ENCODE measurements around the gene KIF26B.

Gene KIF26B

DNA sequence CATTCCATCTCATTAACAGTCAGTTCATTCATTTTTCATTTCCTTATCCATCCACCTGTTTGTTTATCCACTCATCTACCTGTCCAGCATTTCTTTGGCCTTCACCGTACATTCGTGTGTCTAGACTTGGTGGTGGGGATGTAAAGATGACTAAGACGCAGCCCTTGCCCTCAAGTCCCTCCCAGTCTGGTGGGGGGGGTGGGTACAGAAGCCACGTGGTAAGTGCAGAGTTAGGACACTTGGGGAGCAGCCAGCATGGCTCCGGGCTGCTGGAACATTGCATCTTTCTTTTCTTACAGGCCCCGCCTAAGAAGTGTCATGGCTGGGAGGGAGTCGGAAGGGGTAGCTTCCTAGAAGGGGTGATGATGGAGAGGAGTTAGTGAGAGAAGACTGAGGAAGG lies 17.2 kb downstream of the KIF26B start:
- no peak for DNase-seq (ENCODE audit: low read depth in 2 of 2)

DNA sequence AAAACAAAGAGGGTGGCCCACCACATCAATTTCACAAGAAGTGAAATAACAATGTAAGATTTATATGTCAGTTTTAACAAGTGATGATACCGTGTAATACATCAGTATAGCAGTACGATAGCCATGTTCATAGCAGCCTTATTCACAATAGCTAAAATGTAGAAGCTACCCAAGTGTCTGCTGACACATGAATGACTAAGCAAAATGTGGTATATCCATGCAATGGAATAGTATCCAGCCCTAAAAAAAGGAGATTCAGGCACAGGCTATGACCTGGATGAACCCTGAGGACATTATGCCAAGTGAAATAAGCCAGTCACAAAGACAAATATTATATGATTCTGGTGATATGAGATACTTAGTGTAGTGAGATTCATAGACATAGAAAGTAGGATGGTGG lies 18.0 kb downstream of the KIF26B start:
- DNase-seq (ENCODE audit: low read depth in 2 of 2): no peak

DNA sequence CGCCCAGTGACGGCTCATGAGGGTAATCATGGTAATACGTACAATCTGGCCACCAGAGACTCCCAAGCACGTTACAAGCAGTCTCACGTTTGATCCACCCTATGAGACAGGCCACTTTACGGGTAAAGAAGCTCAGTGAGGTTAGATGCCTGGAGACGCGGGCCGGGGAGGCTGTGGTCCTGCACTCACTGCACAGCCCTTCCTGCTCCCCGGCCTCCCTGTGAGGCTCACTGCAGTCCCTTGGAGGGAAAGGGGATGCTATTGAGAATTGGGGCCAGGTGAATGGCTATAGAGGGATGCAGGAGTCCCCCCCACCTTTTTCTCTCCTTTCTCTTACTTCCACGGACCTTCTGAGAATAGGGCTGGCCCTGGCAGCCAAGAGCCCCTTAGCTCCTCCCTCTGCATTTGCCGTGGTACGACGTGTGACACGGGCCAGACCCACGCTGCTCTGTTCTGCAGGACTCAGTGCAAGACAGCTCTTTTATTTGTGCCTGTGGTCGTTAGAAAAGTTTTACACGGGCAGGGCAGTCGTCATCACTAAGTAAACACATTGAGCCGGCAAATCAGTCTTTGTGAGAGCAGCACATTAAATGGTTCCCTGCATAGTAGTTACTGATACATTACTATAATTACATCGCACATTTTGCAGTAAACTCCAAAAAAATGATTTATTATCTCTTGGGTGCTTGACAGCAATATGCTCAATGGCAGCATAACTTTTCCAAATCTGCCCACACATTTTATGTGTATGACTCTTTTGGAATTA lies 18.8 kb downstream of the KIF26B start:
- DNase-seq (ENCODE audit: low read depth in 2 of 2): no peak

DNA sequence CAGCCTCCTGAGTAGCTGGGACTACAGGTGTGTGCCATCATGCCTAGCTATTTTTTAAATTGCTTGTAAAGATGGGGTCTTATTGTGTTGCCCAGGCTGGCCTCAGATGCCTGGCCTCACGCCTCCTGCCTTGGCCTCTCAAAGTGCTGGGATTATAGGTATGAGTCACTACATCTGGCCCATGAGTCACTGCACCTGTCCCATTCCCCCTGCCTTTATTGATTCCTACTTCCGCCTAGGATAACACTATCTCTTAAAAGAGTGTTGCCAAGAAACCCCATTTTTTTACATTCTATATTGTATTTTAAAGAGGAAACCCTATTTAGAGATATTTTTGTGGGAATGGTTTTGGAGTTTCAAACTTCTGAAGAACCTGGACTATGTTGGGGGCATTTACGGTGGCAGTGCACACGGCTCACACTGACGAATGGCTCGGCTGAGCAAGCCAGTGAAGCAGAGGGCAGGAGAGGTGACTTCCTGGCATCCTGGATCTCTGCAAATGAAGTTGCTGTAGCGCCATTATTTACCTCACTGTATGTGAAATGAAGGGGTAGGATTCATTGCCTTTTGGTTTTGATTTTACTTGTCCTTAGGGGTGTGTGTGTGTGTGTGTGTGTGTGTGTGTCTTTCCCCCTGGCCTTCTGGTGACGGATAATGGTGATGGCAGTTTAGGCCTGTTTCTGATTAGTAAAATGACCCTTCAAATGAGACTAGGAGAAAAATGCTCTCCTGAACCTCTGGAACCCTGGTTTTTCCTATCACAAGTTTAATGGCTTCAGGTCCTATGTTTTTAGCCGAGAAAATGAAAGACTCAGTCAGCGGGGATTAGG lies 22.5 kb downstream of the KIF26B start:
- no peak for DNase-seq (ENCODE audit: low read depth in 2 of 2)

DNA sequence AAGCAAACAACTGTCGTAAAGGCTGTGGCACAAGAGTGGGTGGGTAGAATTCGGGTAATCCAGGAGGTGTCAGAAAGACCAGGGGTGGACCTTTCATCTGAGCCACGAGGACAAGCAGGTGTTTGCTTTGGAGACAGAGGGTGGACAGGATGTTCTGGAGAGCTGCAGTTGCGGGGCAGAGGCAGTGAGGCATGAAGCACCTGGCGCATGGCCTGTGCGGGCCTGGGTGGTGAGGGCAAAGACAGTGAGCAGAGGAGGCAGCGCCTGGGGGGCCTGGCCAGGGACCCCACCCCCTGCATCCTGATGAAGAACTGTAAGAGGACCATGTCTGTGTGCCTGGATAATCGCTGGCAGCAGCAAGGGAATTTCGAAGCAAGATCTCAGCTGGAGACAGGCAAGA lies 24.9 kb downstream of the KIF26B start:
- no peak for DNase-seq (ENCODE audit: low read depth in 2 of 2)

DNA sequence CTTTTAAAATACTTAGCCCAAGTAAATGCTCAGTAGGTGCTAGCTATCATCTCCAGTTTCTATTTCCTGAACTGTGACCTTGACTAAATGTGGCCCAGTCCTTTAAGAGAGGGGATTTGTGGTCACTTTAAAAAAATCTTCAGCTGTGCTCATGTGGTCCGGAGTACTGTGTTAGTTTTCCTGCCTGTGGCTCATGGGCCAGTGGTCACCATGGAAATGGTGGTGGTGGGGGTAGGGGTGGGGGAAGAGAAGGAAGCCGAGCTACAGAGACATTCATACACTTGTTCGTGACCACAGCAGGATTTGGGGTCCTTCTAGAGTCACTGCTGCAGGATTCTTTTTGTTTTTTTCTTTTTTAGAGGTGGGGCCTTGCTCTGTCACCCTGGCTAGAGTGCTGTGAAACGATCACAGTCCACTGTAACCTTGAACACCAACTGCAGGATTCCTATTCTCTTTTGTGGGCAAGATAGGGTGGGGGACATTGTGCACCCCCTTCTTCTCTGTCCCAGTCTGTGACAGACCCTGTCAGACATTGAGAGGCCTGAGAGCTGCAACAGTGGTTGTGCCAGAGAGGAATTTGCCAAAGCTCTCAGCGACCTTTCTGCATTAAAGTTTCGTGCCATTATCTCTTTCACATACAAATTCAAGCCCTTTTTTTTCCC lies 25.8 kb downstream of the KIF26B start:
- DNase-seq (ENCODE audit: low read depth in 2 of 2): no peak

DNA sequence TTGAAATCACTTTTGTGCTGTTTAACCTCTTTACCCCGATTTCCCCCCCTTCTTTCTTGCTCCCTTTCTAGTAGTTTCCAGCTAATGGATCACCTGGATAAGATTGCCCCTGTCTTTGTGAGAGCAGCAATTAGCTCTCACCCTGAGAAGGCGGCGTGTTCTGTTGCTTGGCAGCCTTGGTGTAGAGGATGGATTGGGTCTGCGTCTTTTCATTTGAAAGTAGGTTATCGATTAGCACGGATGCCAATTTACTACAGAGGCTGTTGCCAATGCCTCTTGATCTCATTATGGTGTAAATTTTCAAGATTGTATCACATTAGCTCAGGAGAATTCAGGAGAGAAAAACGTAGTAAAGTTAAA lies 26.4 kb downstream of the KIF26B start:
- DNase-seq (ENCODE audit: low read depth in 2 of 2): no peak

DNA sequence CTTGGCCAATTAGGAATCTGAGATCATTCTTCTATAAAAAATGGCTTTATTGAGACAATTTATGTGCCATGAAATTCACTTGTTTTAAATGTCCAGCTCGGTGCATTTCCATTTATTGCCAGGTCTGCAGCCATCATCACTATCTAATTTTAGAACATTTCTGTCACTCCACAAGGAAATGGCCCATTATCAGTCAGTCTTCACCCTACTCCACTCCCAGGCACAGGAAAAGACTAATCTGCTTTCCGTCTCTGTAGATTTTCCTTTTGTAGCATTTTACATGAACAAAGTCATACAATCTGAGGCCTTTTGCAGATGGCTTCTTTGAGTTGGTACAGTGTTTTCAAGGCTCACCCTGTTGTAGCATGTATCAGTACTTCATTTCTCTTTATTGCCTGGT lies 27.2 kb downstream of the KIF26B start:
- no peak for DNase-seq (ENCODE audit: low read depth in 2 of 2)

DNA sequence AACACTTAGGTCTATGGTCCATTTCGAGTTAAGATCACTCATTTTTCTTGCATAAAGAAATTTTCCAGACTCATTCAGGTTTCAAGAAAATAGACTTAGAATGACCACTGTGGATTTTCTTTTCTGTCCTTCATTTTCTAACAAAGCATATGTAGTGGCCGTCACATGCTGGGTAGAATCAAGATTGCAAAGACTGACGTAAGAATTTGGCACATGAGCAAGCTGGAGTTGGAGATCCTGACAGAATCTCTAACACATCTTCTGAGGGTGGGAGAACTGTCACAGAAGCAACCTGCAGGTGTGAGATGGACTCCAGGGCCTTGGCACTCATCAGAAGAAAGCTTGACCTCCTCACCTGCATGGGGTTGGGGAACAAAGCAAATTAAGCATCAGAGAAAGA lies 28.6 kb downstream of the KIF26B start:
- DNase-seq (ENCODE audit: low read depth in 2 of 2): no peak

DNA sequence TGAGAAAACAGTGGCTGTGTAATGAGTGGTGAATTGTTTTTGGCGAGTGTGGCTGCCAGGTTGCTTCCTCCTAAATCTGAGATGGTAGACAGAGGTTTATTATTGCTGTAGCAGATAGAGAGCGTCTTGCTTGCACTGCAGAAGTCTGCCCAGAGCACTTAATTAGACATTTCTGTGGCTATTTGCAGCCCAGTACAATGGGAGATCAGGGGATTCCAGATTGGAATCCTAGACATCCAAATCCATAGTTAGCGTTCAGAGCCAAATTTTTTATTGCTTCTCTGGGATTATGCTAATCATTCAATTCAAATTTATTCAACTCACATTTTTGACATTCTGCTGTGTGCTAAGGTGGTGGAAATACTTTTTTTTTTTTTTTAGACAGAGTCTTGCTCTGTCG lies 30.0 kb downstream of the KIF26B start:
- DNase-seq (ENCODE audit: low read depth in 2 of 2): no peak

DNA sequence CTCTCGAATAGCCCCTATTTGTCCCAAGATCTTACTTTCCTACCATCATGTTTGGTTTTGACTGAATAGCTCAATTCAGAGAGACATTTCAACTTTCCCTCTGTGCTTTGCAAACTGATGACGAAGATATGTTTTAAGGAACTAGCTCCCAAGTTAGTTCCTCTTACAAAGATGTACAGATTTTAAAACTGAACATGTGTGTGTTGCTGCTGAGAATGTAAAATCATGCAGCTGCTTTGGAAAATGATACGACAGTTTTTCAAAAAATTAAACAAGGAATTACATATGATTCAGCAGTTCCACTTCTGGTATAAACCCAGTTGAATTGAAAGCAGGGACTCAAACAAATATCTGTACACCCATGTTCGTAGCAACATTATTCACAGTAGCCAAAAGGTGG lies 33.6 kb downstream of the KIF26B start:
- DNase-seq (ENCODE audit: low read depth in 2 of 2): no peak

DNA sequence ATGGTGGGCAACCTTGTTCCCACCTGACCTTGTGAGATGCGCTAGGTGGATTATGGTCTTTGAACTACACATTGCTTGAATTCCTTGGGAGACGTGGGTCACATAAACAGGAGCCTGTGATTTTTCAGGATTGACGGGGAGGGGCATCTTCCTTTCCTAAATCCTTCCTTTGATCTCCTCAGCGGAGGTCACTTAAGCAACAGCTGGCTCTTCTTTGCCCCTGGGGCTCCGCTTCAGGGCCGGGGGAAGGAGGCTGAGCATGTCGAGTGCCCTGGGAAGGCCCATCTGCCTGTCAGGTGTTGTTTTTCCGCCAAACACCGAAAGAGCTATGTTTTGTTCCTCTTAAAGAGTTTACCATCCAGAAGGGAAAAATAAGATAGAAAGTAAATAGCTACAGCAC lies 40.6 kb downstream of the KIF26B start:
- no peak for DNase-seq (ENCODE audit: low read depth in 2 of 2)

DNA sequence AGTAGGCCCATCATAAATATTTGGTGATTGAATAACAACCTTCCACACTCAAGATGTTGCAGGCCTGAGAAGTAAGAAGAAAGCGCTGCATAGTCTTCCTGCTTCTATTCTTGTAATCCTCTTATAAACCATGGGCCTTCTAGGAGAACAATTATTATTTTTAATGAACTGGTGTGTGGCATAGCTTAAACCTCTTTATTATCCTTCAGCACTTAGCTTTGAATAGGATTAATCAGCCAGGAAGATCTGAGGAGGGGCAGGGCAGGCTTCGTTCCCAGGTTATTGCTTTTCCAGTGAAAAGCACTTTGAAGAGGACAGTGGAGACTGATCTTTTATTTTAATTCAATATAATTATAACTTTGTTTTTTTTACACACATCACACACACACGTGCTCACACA lies 42.3 kb downstream of the KIF26B start:
- no peak for DNase-seq (ENCODE audit: low read depth in 2 of 2)

DNA sequence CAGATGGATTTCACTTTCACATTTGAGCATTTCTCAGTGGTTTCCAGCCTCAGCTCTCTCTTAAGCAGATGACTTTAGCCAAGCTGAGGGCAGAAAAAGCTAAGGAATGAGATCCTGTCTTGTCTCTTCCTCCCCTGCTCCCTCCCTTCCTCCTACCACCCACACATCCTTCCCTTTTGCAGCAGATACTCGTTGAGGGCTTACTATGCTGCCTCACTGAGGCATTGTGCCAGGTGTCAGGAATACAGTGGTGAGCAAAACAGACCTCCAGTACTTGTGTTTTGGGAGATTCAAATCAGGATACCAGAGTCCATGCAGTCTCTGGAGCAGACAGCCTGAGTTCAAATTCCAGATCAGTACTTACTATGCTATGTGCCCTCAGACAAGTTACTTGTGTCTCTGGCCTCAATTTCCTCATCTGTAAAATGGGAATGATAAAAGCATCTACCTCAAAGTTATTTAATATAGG lies 43.2 kb downstream of the KIF26B start:
- no peak for DNase-seq (ENCODE audit: low read depth in 2 of 2)

DNA sequence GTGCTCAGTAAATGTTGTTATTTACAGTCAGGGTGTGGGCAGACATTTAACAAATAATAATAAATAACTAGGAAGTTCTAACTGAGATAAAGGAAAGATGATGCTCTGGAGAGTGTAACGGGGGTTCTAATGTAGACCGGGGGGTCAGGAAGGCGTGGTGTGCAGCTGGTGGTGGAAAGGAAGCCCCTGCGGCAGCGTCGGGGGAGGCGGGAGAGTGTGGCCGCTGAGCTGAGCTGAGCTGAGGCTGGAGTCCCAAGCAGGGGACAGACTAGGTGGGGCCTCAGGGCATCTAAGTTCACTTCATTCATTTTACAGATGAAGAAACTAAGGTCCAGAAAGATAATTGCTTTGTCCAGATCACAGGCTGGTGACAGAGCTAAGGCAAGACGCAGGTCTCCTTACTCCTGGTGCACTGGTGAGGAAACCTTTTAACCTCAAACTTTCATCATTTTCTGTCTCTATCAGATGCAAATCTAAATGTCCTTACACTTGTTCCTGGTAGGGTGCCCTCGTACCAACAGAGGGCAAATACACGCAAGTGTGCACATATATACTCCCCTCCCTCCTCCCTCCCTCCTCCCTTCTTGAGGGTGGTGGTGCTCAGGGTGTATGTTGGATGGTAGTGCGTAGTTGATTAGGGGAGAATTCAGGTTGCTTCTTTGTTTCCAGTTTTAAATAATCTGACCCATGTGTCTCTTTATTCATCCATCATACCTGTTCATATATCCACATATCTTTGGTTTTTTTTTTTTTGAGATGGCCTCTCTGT lies 44.1 kb downstream of the KIF26B start:
- DNase-seq (ENCODE audit: low read depth in 2 of 2): no peak

DNA sequence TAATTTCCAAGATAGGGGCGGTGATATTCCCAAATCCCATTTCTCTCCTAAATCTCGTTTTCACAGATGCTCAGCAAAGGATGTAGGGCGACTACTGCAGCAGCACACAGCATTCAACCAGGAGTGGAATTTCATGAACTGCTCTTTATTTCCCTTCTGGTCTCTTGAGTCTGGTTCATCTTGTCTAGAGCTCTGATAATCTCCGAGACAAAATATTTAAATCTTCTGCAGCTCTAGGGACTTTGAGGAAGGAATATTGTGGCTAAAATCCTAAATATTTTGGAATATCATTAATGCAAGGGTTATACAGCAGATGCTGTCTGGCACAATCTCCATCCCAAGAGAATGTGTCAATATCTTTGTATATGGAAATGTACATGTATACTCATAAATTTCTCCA lies 45.4 kb downstream of the KIF26B start:
- DNase-seq (ENCODE audit: low read depth in 2 of 2): no peak

DNA sequence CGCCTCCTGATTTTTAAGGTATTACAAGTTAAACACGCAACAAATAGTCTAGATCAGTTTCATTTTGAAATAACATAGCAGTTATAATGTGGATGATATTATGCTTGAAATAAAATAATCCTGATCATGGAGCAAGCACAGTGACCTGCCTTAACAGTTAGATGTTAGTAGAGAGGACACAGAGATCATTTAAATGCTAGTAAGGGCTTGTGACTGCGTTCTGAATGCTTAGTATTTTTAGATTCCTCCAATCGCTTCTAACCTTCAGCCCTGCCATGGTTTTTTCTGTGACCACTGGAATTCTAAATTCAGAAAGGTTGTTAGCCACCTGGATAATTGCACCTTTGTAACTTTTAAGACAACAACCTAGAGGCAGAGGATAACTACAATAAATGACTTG lies 46.4 kb downstream of the KIF26B start:
- no peak for DNase-seq (ENCODE audit: low read depth in 2 of 2)

DNA sequence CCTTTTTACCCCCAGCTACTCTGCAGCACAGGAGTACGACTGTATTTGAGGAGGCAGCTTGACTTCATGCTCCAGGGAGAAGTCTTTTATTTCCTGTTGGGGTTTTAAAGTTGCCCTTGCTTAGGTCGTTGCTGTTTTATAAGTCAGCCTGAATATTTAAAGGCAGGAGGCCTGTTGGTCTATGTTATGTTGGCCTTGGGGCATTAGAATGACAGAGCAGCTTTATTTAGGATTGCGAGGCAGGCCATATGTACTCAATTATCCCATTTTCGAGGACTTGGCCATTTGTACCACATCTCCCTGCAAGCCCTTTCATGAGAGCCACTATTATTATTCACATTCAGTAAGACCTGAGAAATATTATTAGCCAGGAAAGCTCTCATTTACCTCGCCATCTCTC lies 47.0 kb downstream of the KIF26B start:
- DNase-seq (ENCODE audit: low read depth in 2 of 2): no peak

DNA sequence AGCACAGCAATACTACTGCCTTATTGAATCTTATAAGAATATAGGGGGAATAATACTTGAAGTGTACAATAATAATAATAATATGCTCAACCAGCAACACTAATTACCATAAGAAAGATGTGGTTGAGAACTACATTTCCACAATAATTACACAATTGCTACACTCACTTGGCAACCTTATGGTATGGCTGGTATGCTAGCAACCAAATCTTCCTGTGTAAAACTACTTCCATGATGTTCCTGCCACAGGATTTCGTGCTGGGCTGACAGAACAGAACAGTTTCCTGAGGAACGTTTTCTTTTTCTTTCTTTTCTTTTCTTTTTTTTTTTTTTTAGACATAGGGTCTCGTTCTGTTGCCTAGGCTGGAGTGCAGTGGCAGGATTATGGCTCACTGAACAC lies 50.6 kb downstream of the KIF26B start:
- DNase-seq (ENCODE audit: low read depth in 2 of 2): no peak

DNA sequence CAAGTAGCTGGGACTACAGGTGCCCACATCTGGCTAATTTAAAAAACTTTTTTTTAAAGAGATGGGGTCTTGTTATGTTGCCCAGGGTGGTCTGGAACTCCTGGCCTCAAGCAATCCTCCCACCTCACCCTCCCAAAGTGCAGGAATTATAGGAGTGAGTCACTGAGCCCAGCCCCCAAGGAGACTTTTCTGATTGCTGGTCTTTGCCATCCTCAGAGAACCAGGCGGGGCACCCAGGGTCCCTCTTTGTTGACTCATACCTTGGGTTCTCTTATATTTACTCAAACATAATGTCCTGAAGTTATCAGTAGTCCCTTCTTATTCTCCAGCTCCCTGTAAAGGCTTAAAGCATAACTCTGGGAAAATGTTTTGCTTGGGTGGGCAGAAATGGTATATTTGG lies 51.1 kb downstream of the KIF26B start:
- DNase-seq (ENCODE audit: low read depth in 2 of 2): no peak

DNA sequence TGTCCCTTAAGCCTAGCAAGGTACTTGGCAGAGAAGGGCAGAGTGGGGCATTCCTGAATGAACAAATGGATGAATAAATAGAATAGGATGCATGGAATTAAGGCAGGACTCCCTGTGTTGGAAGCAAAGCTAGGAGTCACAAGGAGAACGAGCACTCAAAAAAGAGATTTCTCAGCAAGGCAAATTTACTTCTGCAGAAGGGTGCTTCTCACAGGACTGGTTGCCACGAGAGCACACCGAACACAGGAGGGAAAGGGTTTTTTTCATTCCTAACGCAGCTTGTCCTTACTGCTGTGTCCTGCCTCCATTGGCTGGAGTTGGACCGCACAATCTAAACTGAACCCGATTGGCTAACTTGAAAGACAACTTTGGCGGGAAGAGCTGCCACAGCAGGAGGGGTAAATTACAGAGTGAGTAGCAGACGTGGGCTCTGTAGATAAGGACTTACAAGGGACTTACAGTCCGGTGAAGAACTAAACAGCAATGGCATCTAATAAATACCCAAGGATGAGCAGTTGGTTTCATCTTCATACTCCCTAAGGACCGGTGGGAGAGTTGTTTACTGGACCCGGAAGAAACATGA lies 52.4 kb downstream of the KIF26B start:
- no peak for DNase-seq (ENCODE audit: low read depth in 2 of 2)

DNA sequence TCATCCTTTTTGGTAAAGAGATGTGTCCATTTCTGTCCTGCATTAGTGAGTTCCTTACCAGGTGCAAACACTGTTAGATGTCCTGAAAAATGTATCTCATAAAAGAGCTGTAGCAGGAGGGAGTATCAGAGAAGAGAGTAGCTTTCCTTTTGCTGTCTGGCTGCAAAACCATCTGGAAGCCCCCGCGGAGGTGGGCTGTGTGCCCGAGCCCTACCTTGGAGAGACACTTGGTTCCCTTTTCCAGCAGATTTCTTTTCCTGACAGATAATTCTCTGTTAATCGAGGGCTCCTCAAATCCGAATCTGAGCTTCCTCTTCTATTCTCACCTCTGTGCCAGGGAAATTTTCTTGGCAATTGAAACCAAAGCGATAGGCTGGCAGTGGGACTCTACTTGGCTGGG lies 53.0 kb downstream of the KIF26B start:
- DNase-seq (ENCODE audit: low read depth in 2 of 2): no peak

Measured in stimulated activated CD4-positive, alpha-beta T cell treated with anti-CD3 and anti-CD28 coated beads, Interleukin-1b, Interleukin-23, amount 100 ng/mL, for 4 hours (primary cell).